Measurements from ENCODE around the gene ALKAL2.

The ALKAL2 gene

DNA sequence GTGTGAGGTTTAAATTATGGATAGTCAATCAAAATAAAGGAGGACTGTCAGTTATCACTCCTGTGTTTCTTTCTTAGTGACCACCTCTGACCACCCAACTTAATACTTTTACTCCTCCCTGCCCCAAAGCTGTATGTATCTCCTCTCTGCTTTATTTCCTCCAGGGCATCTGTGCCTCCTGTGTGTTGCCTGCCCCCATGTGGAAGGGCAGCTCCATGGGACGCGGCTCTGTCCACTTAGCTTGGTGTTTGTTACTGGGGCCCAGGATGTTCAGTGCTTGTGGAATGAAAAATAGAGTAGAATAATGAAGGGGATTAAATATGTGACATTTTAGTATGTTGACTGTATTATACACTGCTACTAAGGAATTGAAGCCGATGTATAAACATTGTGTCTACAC, 13.4 kb downstream of the ALKAL2 start:
- Histone ChIP-seq H3K36me3 (peaks cover 89% of the 10 kb centered on the region), H3K4me3 (ENCODE audit: low read depth, low read length) (no peak overlapping the region), H3K9me3 (ENCODE audit: severe bottlenecking) (no peaks in the 10 kb centered on the region), H3K27me3 (ENCODE audit: insufficient read depth, low read depth, severe bottlenecking) (no peaks in the 10 kb centered on the region), H3K27ac (no peak overlapping the region)
- DNase-seq = no peak
- TF ChIP-seq, protein P1, sequence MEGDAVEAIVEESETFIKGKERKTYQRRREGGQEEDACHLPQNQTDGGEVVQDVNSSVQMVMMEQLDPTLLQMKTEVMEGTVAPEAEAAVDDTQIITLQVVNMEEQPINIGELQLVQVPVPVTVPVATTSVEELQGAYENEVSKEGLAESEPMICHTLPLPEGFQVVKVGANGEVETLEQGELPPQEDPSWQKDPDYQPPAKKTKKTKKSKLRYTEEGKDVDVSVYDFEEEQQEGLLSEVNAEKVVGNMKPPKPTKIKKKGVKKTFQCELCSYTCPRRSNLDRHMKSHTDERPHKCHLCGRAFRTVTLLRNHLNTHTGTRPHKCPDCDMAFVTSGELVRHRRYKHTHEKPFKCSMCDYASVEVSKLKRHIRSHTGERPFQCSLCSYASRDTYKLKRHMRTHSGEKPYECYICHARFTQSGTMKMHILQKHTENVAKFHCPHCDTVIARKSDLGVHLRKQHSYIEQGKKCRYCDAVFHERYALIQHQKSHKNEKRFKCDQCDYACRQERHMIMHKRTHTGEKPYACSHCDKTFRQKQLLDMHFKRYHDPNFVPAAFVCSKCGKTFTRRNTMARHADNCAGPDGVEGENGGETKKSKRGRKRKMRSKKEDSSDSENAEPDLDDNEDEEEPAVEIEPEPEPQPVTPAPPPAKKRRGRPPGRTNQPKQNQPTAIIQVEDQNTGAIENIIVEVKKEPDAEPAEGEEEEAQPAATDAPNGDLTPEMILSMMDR (IDR thresholded peaks at IDR 0.05; ENCODE audit: low read depth, low read length) = no peak

DNA sequence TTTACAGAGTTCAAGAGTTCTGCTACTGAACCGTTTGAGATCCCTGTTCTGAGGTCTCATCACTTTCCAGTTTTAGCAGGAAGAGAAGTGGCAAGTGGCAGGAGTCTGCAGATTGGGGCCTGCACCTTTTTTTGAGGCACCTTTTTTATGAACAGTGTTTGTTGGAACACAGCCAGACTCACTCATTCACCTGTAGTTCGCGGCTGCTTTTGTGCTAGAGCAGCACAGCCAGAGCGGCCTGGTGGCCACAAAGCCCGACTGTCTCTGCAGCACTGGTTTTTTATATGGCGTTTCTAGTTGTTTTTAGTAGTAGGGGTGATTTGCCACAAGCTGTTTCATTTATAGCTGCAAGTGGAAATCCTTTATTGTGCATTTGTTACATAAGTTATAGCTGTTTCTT, 14.6 kb downstream of the ALKAL2 start:
- no peak for DNase-seq
- Histone ChIP-seq H3K4me3 (ENCODE audit: low read depth, low read length) (no peak overlapping the region), H3K9me3 (ENCODE audit: severe bottlenecking) (no peaks in the 10 kb centered on the region), H3K27ac (no peak overlapping the region), H3K27me3 (ENCODE audit: insufficient read depth, low read depth, severe bottlenecking) (no peaks in the 10 kb centered on the region), H3K36me3 (peaks cover 84% of the 10 kb centered on the region)
- TF ChIP-seq, protein P1 (IDR thresholded peaks at IDR 0.05; ENCODE audit: low read depth, low read length) = no peak

GRCh38 chr2:271917-272316, 16.0 kb downstream of the ALKAL2 start:
- peaks cover 70% of the 10 kb centered on the region for H3K36me3 ChIP-seq
- H3K4me3 ChIP-seq (ENCODE audit: low read depth, low read length) = no peak overlapping the region
- no peak for DNase-seq
- no peak overlapping the region for H3K27ac ChIP-seq
- no peaks in the 10 kb centered on the region for H3K9me3 ChIP-seq (ENCODE audit: severe bottlenecking)
- TF ChIP-seq, protein P1 (IDR thresholded peaks at IDR 0.05; ENCODE audit: low read depth, low read length) = no peak
- H3K27me3 ChIP-seq (ENCODE audit: insufficient read depth, low read depth, severe bottlenecking) = no peaks in the 10 kb centered on the region

GRCh38 chr2:270861-271260, 17.0 kb downstream of the ALKAL2 start:
- no peak for DNase-seq
- Histone ChIP-seq H3K27me3 (ENCODE audit: insufficient read depth, low read depth, severe bottlenecking) (no peaks in the 10 kb centered on the region), H3K4me3 (ENCODE audit: low read depth, low read length) (no peak overlapping the region), H3K36me3 (peaks cover 65% of the 10 kb centered on the region), H3K27ac (no peak overlapping the region), H3K9me3 (ENCODE audit: severe bottlenecking) (no peaks in the 10 kb centered on the region)
- TF ChIP-seq, protein P1 (IDR thresholded peaks at IDR 0.05; ENCODE audit: low read depth, low read length) = no peak

DNA sequence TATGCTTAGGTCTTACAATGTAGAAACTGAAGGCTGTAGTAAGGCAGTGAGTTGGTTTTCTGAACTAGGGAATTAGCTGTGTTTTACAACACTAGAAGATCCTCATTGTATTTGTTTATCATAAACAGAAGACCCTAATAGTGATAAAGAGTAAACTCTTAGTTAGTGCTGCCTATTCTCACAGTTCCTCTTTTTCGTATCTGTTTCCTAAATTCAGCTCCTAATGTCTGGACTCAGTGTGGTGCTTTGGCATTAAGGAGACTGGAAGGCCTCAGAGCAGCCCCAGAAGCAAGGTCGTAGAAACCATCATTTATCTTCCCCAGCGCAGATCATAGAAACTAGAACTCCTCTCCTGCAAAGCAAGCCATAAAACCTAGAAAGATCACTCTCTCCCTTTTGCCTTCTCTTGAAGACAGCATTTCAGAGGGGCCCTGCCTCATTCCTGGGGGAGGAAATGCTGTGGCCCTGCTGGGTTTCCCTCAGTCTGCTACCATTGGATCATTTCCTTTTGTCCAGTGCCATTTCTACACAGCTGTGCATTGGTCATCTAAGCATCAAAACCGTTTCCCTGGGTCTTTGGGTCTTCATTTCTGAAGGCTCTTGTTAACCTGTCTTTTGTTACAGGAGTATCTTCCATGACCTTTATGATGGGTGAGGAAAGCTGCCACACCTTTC, 18.4 kb downstream of the ALKAL2 start:
- H3K27me3 ChIP-seq (ENCODE audit: insufficient read depth, low read depth, severe bottlenecking) = no peaks in the 10 kb centered on the region
- peaks cover 57% of the 10 kb centered on the region for H3K36me3 ChIP-seq
- TF ChIP-seq, protein P1 (IDR thresholded peaks at IDR 0.05; ENCODE audit: low read depth, low read length) = no peak
- no peaks in the 10 kb centered on the region for H3K9me3 ChIP-seq (ENCODE audit: severe bottlenecking)
- no peak overlapping the region for H3K4me3 ChIP-seq (ENCODE audit: low read depth, low read length)
- no peak for DNase-seq
- no peak overlapping the region for H3K27ac ChIP-seq

GRCh38 chr2:268323-268722, 19.6 kb downstream of the ALKAL2 start:
- Histone ChIP-seq H3K36me3 (peaks cover 46% of the 10 kb centered on the region), H3K27ac (no peak overlapping the region), H3K4me3 (ENCODE audit: low read depth, low read length) (no peak overlapping the region), H3K9me3 (ENCODE audit: severe bottlenecking) (no peaks in the 10 kb centered on the region), H3K27me3 (ENCODE audit: insufficient read depth, low read depth, severe bottlenecking) (no peaks in the 10 kb centered on the region)
- TF ChIP-seq, protein P1 (IDR thresholded peaks at IDR 0.05; ENCODE audit: low read depth, low read length) = no peak
- DNase-seq = no peak

Data from WERI-Rb-1 (cell line).